HepG2 (cell line): ENCODE results near the gene SEC61A1. TPM values are rescaled to one million over a fixed set of nuclear protein-coding genes. Genes with fewer than 3 reads are reported as not detected.

Source experiments
- GTF2F1 ChIP-seq: fragments of 150-350 bp; IDR thresholded peaks from 2 replicates; pipeline ENCODE4 v1.6.1; 2014; ENCODE audit warnings: low read length
- HCFC1 ChIP-seq: fragments of 150-350 bp; IDR thresholded peaks from 2 replicates; pipeline ENCODE4 v1.6.1; 2014; ENCODE audit warnings: low read depth, low read length
- HDAC1 ChIP-seq: sonication (generic); formaldehyde crosslinking; IDR thresholded peaks from 2 replicates; pipeline ENCODE4 v1.5.1; 2020; ENCODE audit warnings: mild to moderate bottlenecking, missing genetic modification reagents
- JARID2 ChIP-seq: sonication (generic); formaldehyde crosslinking; IDR thresholded peaks from 2 replicates; pipeline ENCODE4 v1.8.1; 2023; ENCODE audit warnings: missing genetic modification reagents, inconsistent platforms; ENCODE audit not compliant: insufficient replicate concordance
- KDM5A ChIP-seq: fragments of 200-600 bp; sonication (generic); IDR thresholded peaks from 2 replicates; pipeline ENCODE4 v1.7.0; 2018; ENCODE audit warnings: antibody characterized with exemption, mild to moderate bottlenecking, low read length, borderline replicate concordance
- MAX ChIP-seq: IDR thresholded peaks from 2 replicates; pipeline ENCODE4 v1.6.1; 2012; ENCODE audit warnings: inconsistent platforms
- MIER2 ChIP-seq: IDR thresholded peaks from 2 replicates; pipeline ENCODE4 v1.6.1; 2016; ENCODE audit warnings: missing biosample characterization, missing genetic modification reagents
- NFIB ChIP-seq: sonication (generic); formaldehyde crosslinking; IDR thresholded peaks from 2 replicates; pipeline ENCODE4 v1.9.0; 2021; ENCODE audit warnings: missing genetic modification reagents, mild to moderate bottlenecking, borderline replicate concordance
- PRPF4 ChIP-seq: fragments of 200-400 bp; formaldehyde crosslinking; IDR thresholded peaks from 2 replicates; pipeline ENCODE4 v1.6.1; 2016; ENCODE audit warnings: low read length, low read depth; ENCODE audit not compliant: poor library complexity, severe bottlenecking
- RAD21 ChIP-seq: fragments of 450-650 bp; formaldehyde crosslinking; IDR thresholded peaks from 2 replicates; pipeline ENCODE4 v1.5.0; 2020; ENCODE audit warnings: mild to moderate bottlenecking
- SALL1 ChIP-seq: sonication (generic); formaldehyde crosslinking; IDR thresholded peaks from 2 replicates; pipeline ENCODE4 v1.8.0; 2022; ENCODE audit warnings: mild to moderate bottlenecking, missing genetic modification reagents
- YY1 ChIP-seq: IDR thresholded peaks from 2 replicates; pipeline ENCODE4 v1.6.1; 2011; ENCODE audit warnings: low read length, low read depth, moderate library complexity, mild to moderate bottlenecking; ENCODE audit not compliant: insufficient read depth, insufficient replicate concordance
- ZBTB10 ChIP-seq: sonication (generic); formaldehyde crosslinking; IDR thresholded peaks from 2 replicates; pipeline ENCODE4 v1.4.0; 2020; ENCODE audit warnings: missing genetic modification reagents, borderline replicate concordance
- ZNF101 ChIP-seq: sonication (generic); formaldehyde crosslinking; IDR thresholded peaks from 2 replicates; pipeline ENCODE4 v1.4.0; 2020; ENCODE audit warnings: mild to moderate bottlenecking, low read depth, missing genetic modification reagents, borderline replicate concordance
- ZNF30 ChIP-seq: sonication (generic); formaldehyde crosslinking; IDR thresholded peaks from 2 replicates; pipeline ENCODE4 v1.5.0; 2020; ENCODE audit warnings: mild to moderate bottlenecking, missing genetic modification reagents
- ZNF333 ChIP-seq: sonication (generic); formaldehyde crosslinking; IDR thresholded peaks from 2 replicates; pipeline ENCODE4 v1.4.0; 2020; ENCODE audit warnings: mild to moderate bottlenecking, missing genetic modification reagents, borderline replicate concordance
- ZSCAN29 ChIP-seq: sonication (generic); formaldehyde crosslinking; conservative IDR thresholded peaks from 2 replicates; pipeline ENCODE4 v1.4.0; 2020; ENCODE audit warnings: mild to moderate bottlenecking, missing genetic modification reagents
- polyA plus RNA-seq, 8 experiments: library from polyadenylated mRNA; depleted of rRNA in 3 of 8; stranded (reverse) in 7 of 8; unstranded in 1 of 8; fragments of >200 nt; fragmentation: Illumina TruSeq in 4 of 8; extraction: Trizol in 4 of 8; gene quantifications; 2 replicates each; pipeline versions ENCODE4 v1.2.1 to v1.2.3, GENCODE V29; 2011 to 2016; ENCODE audit warnings: low read depth in 4 of 8, missing spikeins in 1 of 8, mixed read lengths in 1 of 8; ENCODE audit not compliant: insufficient read depth in 1 of 8
- total RNA-seq, 5 experiments: library from RNA; depleted of rRNA; stranded (reverse); fragments of >200 nt; fragmentation: Illumina TruSeq; extraction: Trizol; gene quantifications; 2 replicates each; pipeline ENCODE4 v1.2.3, GENCODE V29; 2016; ENCODE audit warnings: low read depth in 1 of 5
- TF ChIP-seq, protein P1 (sequence below): sonication (generic); formaldehyde crosslinking; IDR thresholded peaks from 2 replicates; pipeline ENCODE4 v1.8.0; 2022; ENCODE audit warnings: missing genetic modification reagents, mild to moderate bottlenecking, moderate library complexity, borderline replicate concordance
- TF ChIP-seq, protein P2 (sequence below): sonication (generic); formaldehyde crosslinking; IDR thresholded peaks from 2 replicates; pipeline ENCODE4 v1.5.0; 2020; ENCODE audit warnings: mild to moderate bottlenecking, missing genetic modification reagents
- TF ChIP-seq, protein P3 (sequence below): sonication (generic); formaldehyde crosslinking; IDR thresholded peaks from 2 replicates; pipeline ENCODE4 v1.5.1; 2020; ENCODE audit warnings: mild to moderate bottlenecking, missing genetic modification reagents, moderate library complexity

SEC61A1 gene
- total and polyA plus RNA-seq, 2 of the 13 experiments (the other 11 are each of a cell fraction or from before 2014, with no cell fraction given) = 170 to 203 TPM

GRCh38 chr3:128094295-128095151 lies 42.3 kb downstream of the SEC61A1 start (continued):
- TF ChIP-seq, protein P1, sequence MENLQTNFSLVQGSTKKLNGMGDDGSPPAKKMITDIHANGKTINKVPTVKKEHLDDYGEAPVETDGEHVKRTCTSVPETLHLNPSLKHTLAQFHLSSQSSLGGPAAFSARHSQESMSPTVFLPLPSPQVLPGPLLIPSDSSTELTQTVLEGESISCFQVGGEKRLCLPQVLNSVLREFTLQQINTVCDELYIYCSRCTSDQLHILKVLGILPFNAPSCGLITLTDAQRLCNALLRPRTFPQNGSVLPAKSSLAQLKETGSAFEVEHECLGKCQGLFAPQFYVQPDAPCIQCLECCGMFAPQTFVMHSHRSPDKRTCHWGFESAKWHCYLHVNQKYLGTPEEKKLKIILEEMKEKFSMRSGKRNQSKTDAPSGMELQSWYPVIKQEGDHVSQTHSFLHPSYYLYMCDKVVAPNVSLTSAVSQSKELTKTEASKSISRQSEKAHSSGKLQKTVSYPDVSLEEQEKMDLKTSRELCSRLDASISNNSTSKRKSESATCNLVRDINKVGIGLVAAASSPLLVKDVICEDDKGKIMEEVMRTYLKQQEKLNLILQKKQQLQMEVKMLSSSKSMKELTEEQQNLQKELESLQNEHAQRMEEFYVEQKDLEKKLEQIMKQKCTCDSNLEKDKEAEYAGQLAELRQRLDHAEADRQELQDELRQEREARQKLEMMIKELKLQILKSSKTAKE (CRISPR knock-in tag) = no peak
- no peak for TF ChIP-seq ZBTB10 (CRISPR knock-in tag)
- TF ChIP-seq MIER2 (CRISPR knock-in tag) = no peak
- no peak for TF ChIP-seq ZNF333 (CRISPR knock-in tag)
- no peak for TF ChIP-seq ZNF101 (CRISPR knock-in tag)
- TF ChIP-seq, protein P2, sequence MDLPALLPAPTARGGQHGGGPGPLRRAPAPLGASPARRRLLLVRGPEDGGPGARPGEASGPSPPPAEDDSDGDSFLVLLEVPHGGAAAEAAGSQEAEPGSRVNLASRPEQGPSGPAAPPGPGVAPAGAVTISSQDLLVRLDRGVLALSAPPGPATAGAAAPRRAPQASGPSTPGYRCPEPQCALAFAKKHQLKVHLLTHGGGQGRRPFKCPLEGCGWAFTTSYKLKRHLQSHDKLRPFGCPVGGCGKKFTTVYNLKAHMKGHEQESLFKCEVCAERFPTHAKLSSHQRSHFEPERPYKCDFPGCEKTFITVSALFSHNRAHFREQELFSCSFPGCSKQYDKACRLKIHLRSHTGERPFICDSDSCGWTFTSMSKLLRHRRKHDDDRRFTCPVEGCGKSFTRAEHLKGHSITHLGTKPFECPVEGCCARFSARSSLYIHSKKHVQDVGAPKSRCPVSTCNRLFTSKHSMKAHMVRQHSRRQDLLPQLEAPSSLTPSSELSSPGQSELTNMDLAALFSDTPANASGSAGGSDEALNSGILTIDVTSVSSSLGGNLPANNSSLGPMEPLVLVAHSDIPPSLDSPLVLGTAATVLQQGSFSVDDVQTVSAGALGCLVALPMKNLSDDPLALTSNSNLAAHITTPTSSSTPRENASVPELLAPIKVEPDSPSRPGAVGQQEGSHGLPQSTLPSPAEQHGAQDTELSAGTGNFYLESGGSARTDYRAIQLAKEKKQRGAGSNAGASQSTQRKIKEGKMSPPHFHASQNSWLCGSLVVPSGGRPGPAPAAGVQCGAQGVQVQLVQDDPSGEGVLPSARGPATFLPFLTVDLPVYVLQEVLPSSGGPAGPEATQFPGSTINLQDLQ = no peak
- no peak for TF ChIP-seq SALL1 (CRISPR knock-in tag)
- TF ChIP-seq, protein P3, sequence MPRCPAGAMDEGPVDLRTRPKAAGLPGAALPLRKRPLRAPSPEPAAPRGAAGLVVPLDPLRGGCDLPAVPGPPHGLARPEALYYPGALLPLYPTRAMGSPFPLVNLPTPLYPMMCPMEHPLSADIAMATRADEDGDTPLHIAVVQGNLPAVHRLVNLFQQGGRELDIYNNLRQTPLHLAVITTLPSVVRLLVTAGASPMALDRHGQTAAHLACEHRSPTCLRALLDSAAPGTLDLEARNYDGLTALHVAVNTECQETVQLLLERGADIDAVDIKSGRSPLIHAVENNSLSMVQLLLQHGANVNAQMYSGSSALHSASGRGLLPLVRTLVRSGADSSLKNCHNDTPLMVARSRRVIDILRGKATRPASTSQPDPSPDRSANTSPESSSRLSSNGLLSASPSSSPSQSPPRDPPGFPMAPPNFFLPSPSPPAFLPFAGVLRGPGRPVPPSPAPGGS (CRISPR knock-in tag) = no peak
- peak; percentile 60; the same call in 1 of the 2 replicates for TF ChIP-seq RAD21 (CRISPR knock-in tag)
- TF ChIP-seq NFIB (CRISPR knock-in tag) = no peak
- TF ChIP-seq YY1 = peak; percentile 15
- no peak for TF ChIP-seq GTF2F1
- no peak for TF ChIP-seq HCFC1
- TF ChIP-seq ZSCAN29 (CRISPR knock-in tag) = no peak
- 0 out of 2 replicates have a peak, but pooled peaks have one; percentile 16 for TF ChIP-seq MAX
- no peak for TF ChIP-seq KDM5A
- no peak for TF ChIP-seq HDAC1 (CRISPR knock-in tag)
- TF ChIP-seq PRPF4 = no peak
- no peak for TF ChIP-seq JARID2 (CRISPR knock-in tag)
- no peak for TF ChIP-seq ZNF30 (CRISPR knock-in tag)
